ENCODE data around the gene RCOR2. TPM values are rescaled to one million over a fixed set of nuclear protein-coding genes. Genes with fewer than 3 reads are reported as not detected.
"Not testable (repeated sequence)": the region's sequence is repeated elsewhere in the genome, so short reads cannot be mapped to it uniquely, and the experiment has no call there.

The RCOR2 gene
- total RNA-seq (ENCODE audit: unreplicated experiment): 286 TPM
- long read RNA-seq, partial matches to known transcripts: 0 of 4 reads
- long read RNA-seq, other reads (novel, unspliced or antisense): 4 of 4 reads

- Mint-ChIP-seq H3K36me3 (ENCODE audit: unreplicated experiment) (no peaks in the 10 kb centered on the region), H3K4me1 (ENCODE audit: low read depth, unreplicated experiment) (peaks cover 18% of the 10 kb centered on the region), H3K27me3 (ENCODE audit: unreplicated experiment) (peaks cover 26% of the 10 kb centered on the region), H3K27ac (ENCODE audit: unreplicated experiment) (peak within 1 kb of the TSS; percentile 97), H3K4me3 (ENCODE audit: unreplicated experiment) (peak within 1 kb of the TSS; percentile 88), H3K9me3 (ENCODE audit: unreplicated experiment) (peaks cover 22% of the 10 kb centered on the region)
- TF ChIP-seq CTCF (IDR thresholded peaks at IDR 0.05; ENCODE audit: partially characterized antibody, unreplicated experiment): no peak
- DNase-seq: peak; percentile 91
These were observed at the start of gene RCOR2 for GRCh38 chr11:63916837-63917691. TSS of gene RCOR2 (minus strand) at chr11:63917164. CDS start at chr11:63916456, 708 bp downstream.

- Mint-ChIP-seq H3K27me3 (ENCODE audit: unreplicated experiment) (peaks cover 1% of the 10 kb centered on the region), H3K9me3 (ENCODE audit: unreplicated experiment) (peaks cover 2% of the 10 kb centered on the region), H3K4me1 (ENCODE audit: low read depth, unreplicated experiment) (peaks cover 6% of the 10 kb centered on the region), H3K4me3 (ENCODE audit: unreplicated experiment) (no peak overlapping the region), H3K36me3 (ENCODE audit: unreplicated experiment) (no peaks in the 10 kb centered on the region), H3K27ac (ENCODE audit: unreplicated experiment) (no peak overlapping the region)
- DNase-seq: no peak
- no peak for TF ChIP-seq CTCF (IDR thresholded peaks at IDR 0.05; ENCODE audit: partially characterized antibody, unreplicated experiment)
These were observed 49.5 kb upstream of the RCOR2 start for GRCh38 chr11:63966444-63966843.

DNA sequence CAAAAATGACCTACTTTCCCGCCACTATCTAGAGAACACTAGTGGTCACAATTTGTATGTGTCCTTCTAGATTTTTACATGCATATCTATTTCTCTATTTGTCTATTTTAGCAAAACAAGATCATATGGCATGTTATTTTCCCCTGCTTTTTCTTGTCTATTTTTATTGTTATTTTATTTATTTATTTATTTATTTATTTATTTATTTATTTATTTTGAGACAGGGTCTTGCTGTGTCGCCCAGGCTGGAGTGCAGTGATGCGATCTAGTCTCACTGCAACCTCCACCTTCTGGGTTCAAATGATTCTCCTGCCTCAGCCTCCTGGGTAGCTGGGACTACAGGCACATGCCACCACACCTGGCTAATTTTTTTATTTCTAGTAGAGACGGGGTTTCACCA lies 46.9 kb upstream of the RCOR2 start:
- not testable (repeated sequence) for H3K36me3 Mint-ChIP-seq (ENCODE audit: unreplicated experiment); H3K4me3 Mint-ChIP-seq (ENCODE audit: unreplicated experiment); DNase-seq; H3K27ac Mint-ChIP-seq (ENCODE audit: unreplicated experiment); H3K27me3 Mint-ChIP-seq (ENCODE audit: unreplicated experiment); H3K9me3 Mint-ChIP-seq (ENCODE audit: unreplicated experiment); H3K4me1 Mint-ChIP-seq (ENCODE audit: low read depth, unreplicated experiment)

GRCh38 chr11:63961608-63962412 lies 44.8 kb upstream of the RCOR2 start:
- TF ChIP-seq CTCF (IDR thresholded peaks at IDR 0.05; ENCODE audit: partially characterized antibody, unreplicated experiment): no peak
- no peak overlapping the region for H3K4me3 Mint-ChIP-seq (ENCODE audit: unreplicated experiment)
- H3K36me3 Mint-ChIP-seq (ENCODE audit: unreplicated experiment): no peaks in the 10 kb centered on the region
- H3K27ac Mint-ChIP-seq (ENCODE audit: unreplicated experiment): peak overlapping the region; percentile 43
- no peaks in the 10 kb centered on the region for H3K9me3 Mint-ChIP-seq (ENCODE audit: unreplicated experiment)
- peaks cover 8% of the 10 kb centered on the region for H3K4me1 Mint-ChIP-seq (ENCODE audit: low read depth, unreplicated experiment)
- DNase-seq: no peak
- peaks cover 6% of the 10 kb centered on the region for H3K27me3 Mint-ChIP-seq (ENCODE audit: unreplicated experiment)

DNA sequence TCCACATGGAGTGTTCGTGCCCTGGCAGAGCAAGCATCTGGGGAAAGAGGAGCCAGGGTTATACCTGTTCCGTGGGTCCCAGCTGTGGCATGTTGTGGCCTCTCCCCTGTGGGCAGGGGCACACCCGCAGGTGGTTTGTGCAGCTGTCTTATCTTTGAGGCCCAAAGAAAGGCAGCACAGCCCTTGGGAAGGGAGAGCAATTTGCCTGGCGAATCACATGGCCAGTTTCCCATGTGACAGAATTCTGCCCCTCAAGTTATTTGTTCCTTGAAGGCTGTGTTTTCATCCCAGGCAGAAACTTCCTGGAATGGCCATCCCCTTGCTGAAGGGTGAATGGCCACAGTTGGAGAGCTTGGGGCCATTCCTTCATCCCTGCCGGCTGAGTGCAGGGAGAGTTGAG lies 41.0 kb upstream of the RCOR2 start:
- H3K36me3 Mint-ChIP-seq (ENCODE audit: unreplicated experiment): no peaks in the 10 kb centered on the region
- DNase-seq: no peak
- H3K4me3 Mint-ChIP-seq (ENCODE audit: unreplicated experiment): peak overlapping the region; percentile 61
- H3K27me3 Mint-ChIP-seq (ENCODE audit: unreplicated experiment): peaks cover 4% of the 10 kb centered on the region
- TF ChIP-seq CTCF (IDR thresholded peaks at IDR 0.05; ENCODE audit: partially characterized antibody, unreplicated experiment): no peak
- peaks cover 4% of the 10 kb centered on the region for H3K9me3 Mint-ChIP-seq (ENCODE audit: unreplicated experiment)
- peaks cover 8% of the 10 kb centered on the region for H3K4me1 Mint-ChIP-seq (ENCODE audit: low read depth, unreplicated experiment)
- no peak overlapping the region for H3K27ac Mint-ChIP-seq (ENCODE audit: unreplicated experiment)

Measured in glutamatergic neuron (in vitro differentiated cells).